SK-N-SH treated with all-trans-retinoic acid at 6 μM for 48 hours (cell line): ENCODE data around the gene PPME1.

Experiments
- ATAC-seq: fragments of 200-7000 bp; cut with Tn5 transposase; 3 replicates; pipeline ENCODE4 v1.9.1; 2020; ENCODE audit warnings: mild to moderate bottlenecking, moderate library complexity
- ARNTL ChIP-seq: fragments of 450-650 bp; formaldehyde crosslinking; IDR thresholded peaks from 2 replicates; pipeline ENCODE4 v1.5.0; 2020; ENCODE audit warnings: low read depth, mild to moderate bottlenecking, moderate library complexity, borderline replicate concordance
- BACH2 ChIP-seq: fragments of 250-450 bp; sonication (Bioruptor Pico); IDR thresholded peaks from 2 replicates; pipeline ENCODE4 v1.9.0; 2021; ENCODE audit warnings: mild to moderate bottlenecking, borderline replicate concordance
- ESRRG ChIP-seq: fragments of 250-450 bp; sonication (Bioruptor Pico); IDR thresholded peaks from 2 replicates; pipeline ENCODE4 v1.6.1; 2021; ENCODE audit warnings: mild to moderate bottlenecking
- GLIS3 ChIP-seq: fragments of 250-450 bp; sonication (Bioruptor Pico); IDR thresholded peaks from 2 replicates; pipeline ENCODE4 v1.5.0; 2020; ENCODE audit warnings: mild to moderate bottlenecking, moderate library complexity
- ISL1 ChIP-seq: fragments of 250-450 bp; sonication (Bioruptor Pico); IDR thresholded peaks from 2 replicates; pipeline ENCODE4 v2.1.2; 2022; ENCODE audit warnings: mild to moderate bottlenecking, moderate library complexity
- OSR1 ChIP-seq: fragments of 250-450 bp; sonication (Bioruptor Pico); IDR thresholded peaks from 2 replicates; pipeline ENCODE4 v1.8.0; 2022; ENCODE audit warnings: moderate library complexity, mild to moderate bottlenecking, inconsistent platforms
- PPARA ChIP-seq: fragments of 250-450 bp; sonication (Bioruptor Pico); IDR thresholded peaks from 2 replicates; pipeline ENCODE4 v1.5.0; 2020; ENCODE audit warnings: mild to moderate bottlenecking, borderline replicate concordance
- RARB ChIP-seq: fragments of 250-450 bp; sonication (Bioruptor Pico); IDR thresholded peaks from 2 replicates; pipeline ENCODE4 v1.8.0; 2021; ENCODE audit warnings: mild to moderate bottlenecking, moderate library complexity
- SNAI2 ChIP-seq: fragments of 250-450 bp; sonication (Bioruptor Pico); IDR thresholded peaks from 2 replicates; pipeline ENCODE4 v1.5.0; 2020; ENCODE audit warnings: mild to moderate bottlenecking, moderate library complexity
- TCF4 ChIP-seq: fragments of 250-450 bp; sonication (Bioruptor Pico); IDR thresholded peaks from 2 replicates; pipeline ENCODE4 v1.8.0; 2021; ENCODE audit warnings: mild to moderate bottlenecking, moderate library complexity, borderline replicate concordance
- TOX ChIP-seq: fragments of 250-450 bp; sonication (Bioruptor Pico); IDR thresholded peaks from 2 replicates; pipeline ENCODE4 v1.8.0; 2021; ENCODE audit warnings: mild to moderate bottlenecking, moderate library complexity, borderline replicate concordance
- ZC3H10 ChIP-seq: fragments of 250-450 bp; sonication (Bioruptor Pico); IDR thresholded peaks from 2 replicates; pipeline ENCODE4 v1.5.1; 2021; ENCODE audit warnings: mild to moderate bottlenecking, moderate library complexity
- ZFP3 ChIP-seq: fragments of 250-450 bp; sonication (Bioruptor Pico); IDR thresholded peaks from 2 replicates; pipeline ENCODE4 v1.5.0; 2020; ENCODE audit warnings: mild to moderate bottlenecking, moderate library complexity
- ZFP30 ChIP-seq: fragments of 450-650 bp; formaldehyde crosslinking; IDR thresholded peaks from 2 replicates; pipeline ENCODE4 v1.5.0; 2022; ENCODE audit warnings: mild to moderate bottlenecking, moderate library complexity
- ZNF70 ChIP-seq: fragments of 450-650 bp; formaldehyde crosslinking; IDR thresholded peaks from 2 replicates; pipeline ENCODE4 v1.5.0; 2020; ENCODE audit warnings: mild to moderate bottlenecking, moderate library complexity
- ZNF8 ChIP-seq: fragments of 450-650 bp; formaldehyde crosslinking; IDR thresholded peaks from 2 replicates; pipeline ENCODE4 v1.5.0; 2020; ENCODE audit warnings: mild to moderate bottlenecking, moderate library complexity
- TF ChIP-seq, protein P1 (sequence below): fragments of 250-450 bp; sonication (Bioruptor Pico); IDR thresholded peaks from 2 replicates; pipeline ENCODE4 v1.5.0; 2020; ENCODE audit warnings: mild to moderate bottlenecking, moderate library complexity
- TF ChIP-seq, protein P2 (sequence below): fragments of 250-450 bp; sonication (Bioruptor Pico); IDR thresholded peaks from 2 replicates; pipeline ENCODE4 v1.5.1; 2021; ENCODE audit warnings: mild to moderate bottlenecking, moderate library complexity
- TF ChIP-seq, protein P3 (sequence below): fragments of 250-450 bp; sonication (Bioruptor Pico); IDR thresholded peaks from 2 replicates; pipeline ENCODE4 v1.5.1; 2020; ENCODE audit warnings: low read depth, mild to moderate bottlenecking, moderate library complexity
- TF ChIP-seq, protein P4 (sequence below): fragments of 250-450 bp; sonication (Bioruptor Pico); IDR thresholded peaks from 2 replicates; pipeline ENCODE4 v1.8.0; 2021; ENCODE audit warnings: low read depth, mild to moderate bottlenecking, moderate library complexity, borderline replicate concordance
- TF ChIP-seq, protein P5 (sequence below): fragments of 250-450 bp; sonication (Bioruptor Pico); IDR thresholded peaks from 2 replicates; pipeline ENCODE4 v1.8.0; 2020; ENCODE audit warnings: mild to moderate bottlenecking, moderate library complexity, borderline replicate concordance

PPME1 gene

DNA sequence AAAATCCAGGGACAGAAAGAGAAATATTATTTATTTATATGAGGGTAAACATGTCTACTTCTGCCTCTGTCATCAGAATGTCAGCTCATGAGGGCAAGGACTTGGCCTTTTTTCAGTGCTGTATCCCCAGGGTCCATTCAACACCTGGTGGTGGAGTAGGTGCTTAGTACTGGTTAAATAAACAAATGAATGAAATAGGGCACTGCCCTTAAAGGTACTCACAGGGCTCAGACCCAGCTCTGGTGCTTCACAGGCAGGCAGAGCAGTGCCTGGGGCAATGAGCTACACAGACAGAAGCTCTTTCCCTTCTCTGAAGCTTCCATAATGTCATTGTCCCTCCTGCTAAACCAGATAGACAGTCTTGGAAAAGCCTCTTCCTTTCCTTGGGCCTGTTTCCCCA is 109.4 kb downstream of the PPME1 start:
- TF ChIP-seq, protein P1, sequence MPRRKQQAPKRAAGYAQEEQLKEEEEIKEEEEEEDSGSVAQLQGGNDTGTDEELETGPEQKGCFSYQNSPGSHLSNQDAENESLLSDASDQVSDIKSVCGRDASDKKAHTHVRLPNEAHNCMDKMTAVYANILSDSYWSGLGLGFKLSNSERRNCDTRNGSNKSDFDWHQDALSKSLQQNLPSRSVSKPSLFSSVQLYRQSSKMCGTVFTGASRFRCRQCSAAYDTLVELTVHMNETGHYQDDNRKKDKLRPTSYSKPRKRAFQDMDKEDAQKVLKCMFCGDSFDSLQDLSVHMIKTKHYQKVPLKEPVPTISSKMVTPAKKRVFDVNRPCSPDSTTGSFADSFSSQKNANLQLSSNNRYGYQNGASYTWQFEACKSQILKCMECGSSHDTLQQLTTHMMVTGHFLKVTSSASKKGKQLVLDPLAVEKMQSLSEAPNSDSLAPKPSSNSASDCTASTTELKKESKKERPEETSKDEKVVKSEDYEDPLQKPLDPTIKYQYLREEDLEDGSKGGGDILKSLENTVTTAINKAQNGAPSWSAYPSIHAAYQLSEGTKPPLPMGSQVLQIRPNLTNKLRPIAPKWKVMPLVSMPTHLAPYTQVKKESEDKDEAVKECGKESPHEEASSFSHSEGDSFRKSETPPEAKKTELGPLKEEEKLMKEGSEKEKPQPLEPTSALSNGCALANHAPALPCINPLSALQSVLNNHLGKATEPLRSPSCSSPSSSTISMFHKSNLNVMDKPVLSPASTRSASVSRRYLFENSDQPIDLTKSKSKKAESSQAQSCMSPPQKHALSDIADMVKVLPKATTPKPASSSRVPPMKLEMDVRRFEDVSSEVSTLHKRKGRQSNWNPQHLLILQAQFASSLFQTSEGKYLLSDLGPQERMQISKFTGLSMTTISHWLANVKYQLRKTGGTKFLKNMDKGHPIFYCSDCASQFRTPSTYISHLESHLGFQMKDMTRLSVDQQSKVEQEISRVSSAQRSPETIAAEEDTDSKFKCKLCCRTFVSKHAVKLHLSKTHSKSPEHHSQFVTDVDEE (CRISPR knock-in tag) = no peak
- no peak for TF ChIP-seq ISL1 (CRISPR knock-in tag)
- TF ChIP-seq, protein P2, sequence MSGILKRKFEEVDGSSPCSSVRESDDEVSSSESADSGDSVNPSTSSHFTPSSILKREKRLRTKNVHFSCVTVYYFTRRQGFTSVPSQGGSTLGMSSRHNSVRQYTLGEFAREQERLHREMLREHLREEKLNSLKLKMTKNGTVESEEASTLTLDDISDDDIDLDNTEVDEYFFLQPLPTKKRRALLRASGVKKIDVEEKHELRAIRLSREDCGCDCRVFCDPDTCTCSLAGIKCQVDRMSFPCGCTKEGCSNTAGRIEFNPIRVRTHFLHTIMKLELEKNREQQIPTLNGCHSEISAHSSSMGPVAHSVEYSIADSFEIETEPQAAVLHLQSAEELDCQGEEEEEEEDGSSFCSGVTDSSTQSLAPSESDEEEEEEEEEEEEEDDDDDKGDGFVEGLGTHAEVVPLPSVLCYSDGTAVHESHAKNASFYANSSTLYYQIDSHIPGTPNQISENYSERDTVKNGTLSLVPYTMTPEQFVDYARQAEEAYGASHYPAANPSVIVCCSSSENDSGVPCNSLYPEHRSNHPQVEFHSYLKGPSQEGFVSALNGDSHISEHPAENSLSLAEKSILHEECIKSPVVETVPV (CRISPR knock-in tag) = no peak
- TF ChIP-seq ESRRG = no peak
- no peak for TF ChIP-seq SNAI2
- no peak for TF ChIP-seq ZC3H10 (CRISPR knock-in tag)
- TF ChIP-seq TOX (CRISPR knock-in tag) = no peak
- TF ChIP-seq, protein P3, sequence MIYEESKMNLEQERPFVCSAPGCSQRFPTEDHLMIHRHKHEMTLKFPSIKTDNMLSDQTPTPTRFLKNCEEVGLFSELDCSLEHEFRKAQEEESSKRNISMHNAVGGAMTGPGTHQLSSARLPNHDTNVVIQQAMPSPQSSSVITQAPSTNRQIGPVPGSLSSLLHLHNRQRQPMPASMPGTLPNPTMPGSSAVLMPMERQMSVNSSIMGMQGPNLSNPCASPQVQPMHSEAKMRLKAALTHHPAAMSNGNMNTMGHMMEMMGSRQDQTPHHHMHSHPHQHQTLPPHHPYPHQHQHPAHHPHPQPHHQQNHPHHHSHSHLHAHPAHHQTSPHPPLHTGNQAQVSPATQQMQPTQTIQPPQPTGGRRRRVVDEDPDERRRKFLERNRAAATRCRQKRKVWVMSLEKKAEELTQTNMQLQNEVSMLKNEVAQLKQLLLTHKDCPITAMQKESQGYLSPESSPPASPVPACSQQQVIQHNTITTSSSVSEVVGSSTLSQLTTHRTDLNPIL = no peak
- no peak for TF ChIP-seq OSR1 (CRISPR knock-in tag)
- TF ChIP-seq BACH2 (CRISPR knock-in tag) = no peak
- TF ChIP-seq ZNF70 (CRISPR knock-in tag) = no peak
- TF ChIP-seq GLIS3 (CRISPR knock-in tag) = no peak
- ATAC-seq = no peak

DNA sequence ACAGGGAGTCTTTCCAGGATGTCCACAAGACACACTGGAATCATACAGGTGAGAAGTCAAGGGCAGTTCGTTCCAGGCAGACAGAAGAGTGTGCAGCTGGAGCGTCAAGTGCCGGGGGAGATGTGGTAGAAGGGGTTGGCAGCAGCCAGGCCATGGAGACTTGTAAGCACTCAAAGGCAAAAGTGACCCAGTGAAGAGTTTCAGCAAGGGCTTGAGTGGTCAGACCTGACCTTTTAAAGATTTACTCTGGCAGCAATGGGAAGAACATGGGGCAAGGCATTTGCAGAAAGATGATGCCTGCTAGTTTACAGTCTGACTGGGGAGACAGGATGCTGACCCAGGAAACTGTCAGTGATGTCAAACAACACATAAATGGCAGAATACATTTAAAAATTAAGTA is 111.3 kb downstream of the PPME1 start:
- no peak for ATAC-seq
- TF ChIP-seq ZFP30 (CRISPR knock-in tag) = no peak
- no peak for TF ChIP-seq GLIS3 (CRISPR knock-in tag)
- TF ChIP-seq BACH2 (CRISPR knock-in tag) = no peak
- TF ChIP-seq ISL1 (CRISPR knock-in tag) = no peak
- no peak for TF ChIP-seq TCF4 (CRISPR knock-in tag)
- TF ChIP-seq, protein P2 (CRISPR knock-in tag) = no peak
- no peak for TF ChIP-seq ZFP3 (CRISPR knock-in tag)
- TF ChIP-seq ARNTL (CRISPR knock-in tag) = no peak
- TF ChIP-seq ESRRG = no peak
- TF ChIP-seq, protein P3 = no peak
- TF ChIP-seq, protein P4, sequence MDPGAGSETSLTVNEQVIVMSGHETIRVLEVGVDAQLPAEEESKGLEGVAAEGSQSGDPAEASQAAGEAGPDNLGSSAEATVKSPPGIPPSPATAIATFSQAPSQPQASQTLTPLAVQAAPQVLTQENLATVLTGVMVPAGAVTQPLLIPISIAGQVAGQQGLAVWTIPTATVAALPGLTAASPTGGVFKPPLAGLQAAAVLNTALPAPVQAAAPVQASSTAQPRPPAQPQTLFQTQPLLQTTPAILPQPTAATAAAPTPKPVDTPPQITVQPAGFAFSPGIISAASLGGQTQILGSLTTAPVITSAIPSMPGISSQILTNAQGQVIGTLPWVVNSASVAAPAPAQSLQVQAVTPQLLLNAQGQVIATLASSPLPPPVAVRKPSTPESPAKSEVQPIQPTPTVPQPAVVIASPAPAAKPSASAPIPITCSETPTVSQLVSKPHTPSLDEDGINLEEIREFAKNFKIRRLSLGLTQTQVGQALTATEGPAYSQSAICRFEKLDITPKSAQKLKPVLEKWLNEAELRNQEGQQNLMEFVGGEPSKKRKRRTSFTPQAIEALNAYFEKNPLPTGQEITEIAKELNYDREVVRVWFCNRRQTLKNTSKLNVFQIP (CRISPR knock-in tag) = no peak
- no peak for TF ChIP-seq RARB (CRISPR knock-in tag)
- no peak for TF ChIP-seq PPARA (CRISPR knock-in tag)
- no peak for TF ChIP-seq ZNF8 (CRISPR knock-in tag)
- no peak for TF ChIP-seq TOX (CRISPR knock-in tag)
- TF ChIP-seq, protein P5, sequence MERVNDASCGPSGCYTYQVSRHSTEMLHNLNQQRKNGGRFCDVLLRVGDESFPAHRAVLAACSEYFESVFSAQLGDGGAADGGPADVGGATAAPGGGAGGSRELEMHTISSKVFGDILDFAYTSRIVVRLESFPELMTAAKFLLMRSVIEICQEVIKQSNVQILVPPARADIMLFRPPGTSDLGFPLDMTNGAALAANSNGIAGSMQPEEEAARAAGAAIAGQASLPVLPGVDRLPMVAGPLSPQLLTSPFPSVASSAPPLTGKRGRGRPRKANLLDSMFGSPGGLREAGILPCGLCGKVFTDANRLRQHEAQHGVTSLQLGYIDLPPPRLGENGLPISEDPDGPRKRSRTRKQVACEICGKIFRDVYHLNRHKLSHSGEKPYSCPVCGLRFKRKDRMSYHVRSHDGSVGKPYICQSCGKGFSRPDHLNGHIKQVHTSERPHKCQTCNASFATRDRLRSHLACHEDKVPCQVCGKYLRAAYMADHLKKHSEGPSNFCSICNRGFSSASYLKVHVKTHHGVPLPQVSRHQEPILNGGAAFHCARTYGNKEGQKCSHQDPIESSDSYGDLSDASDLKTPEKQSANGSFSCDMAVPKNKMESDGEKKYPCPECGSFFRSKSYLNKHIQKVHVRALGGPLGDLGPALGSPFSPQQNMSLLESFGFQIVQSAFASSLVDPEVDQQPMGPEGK (CRISPR knock-in tag) = no peak
